ENCODE results near the gene EGLN1. TPM values are rescaled to one million over a fixed set of nuclear protein-coding genes. Genes with fewer than 3 reads are reported as not detected.

EGLN1 gene
- total RNA-seq, 1 donor, result 53.5 TPM

- DNase-seq (ENCODE audit: low read depth), result no peak
- no peak for TF ChIP-seq CTCF (IDR thresholded peaks at IDR 0.05; ENCODE audit: insufficient read depth, low read depth, low read length)
- peak within 1 kb of the TSS; percentile 98 for H3K4me3 ChIP-seq (ENCODE audit: low read depth, low read length)
Observed at GRCh38 chr1:231338270-231339128, 83.6 kb downstream of the EGLN1 start, which contains the start of gene SPRTN. TSS of gene SPRTN (plus strand) at chr1:231338293. CDS start at chr1:231338384, 91 bp downstream.

DNA sequence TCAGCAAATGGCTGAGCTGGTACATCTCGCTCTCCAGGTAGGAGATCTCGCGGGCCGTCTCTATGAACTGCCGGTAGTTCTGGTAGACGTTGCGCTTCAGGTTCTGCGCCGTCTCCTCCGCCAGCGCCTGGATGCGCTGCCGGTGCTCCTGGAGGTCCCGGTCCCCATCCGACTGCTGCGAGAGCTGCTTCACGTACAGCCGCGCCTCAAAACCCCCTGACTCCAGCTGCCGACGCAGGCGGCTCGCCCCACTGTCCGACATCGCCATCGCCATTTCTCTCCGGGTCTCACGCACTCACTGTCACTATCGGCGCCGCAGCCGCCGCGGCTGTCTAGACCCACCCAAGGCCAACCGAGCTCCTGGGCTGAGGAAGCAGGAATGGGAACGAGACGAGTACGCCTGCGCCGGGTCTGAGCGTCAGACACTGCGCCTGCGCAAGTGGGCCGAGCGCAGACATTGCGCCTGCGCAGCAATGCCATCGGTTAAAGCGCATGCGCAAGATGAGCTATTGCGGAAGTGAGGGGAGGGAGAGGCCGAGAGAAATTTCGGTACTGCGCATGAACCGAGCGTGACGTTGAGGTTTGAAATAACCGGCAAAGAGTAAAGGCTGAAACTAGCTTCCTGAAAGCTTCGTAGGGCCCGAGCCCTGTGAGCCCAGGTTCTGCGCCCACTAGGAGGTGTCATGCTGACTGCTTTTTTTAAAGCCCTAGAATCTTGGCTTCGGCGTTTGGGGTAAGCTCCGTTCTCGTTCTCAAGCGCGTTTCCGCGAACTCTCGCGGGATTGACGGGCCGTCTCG is 84.4 kb downstream of the EGLN1 start, which contains the start of gene EXOC8:
Gene EXOC8, minus strand, starts transcription at position 381 of the 798 bp plus-strand sequence. Its CDS starts 107 bp downstream, at position 274.
- no peak for TF ChIP-seq CTCF (IDR thresholded peaks at IDR 0.05; ENCODE audit: insufficient read depth, low read depth, low read length)
- DNase-seq (ENCODE audit: low read depth), result peak; percentile 97

GRCh38 chr1:231337043-231337471 is 85.0 kb downstream of the EGLN1 start:
- peak overlapping the region; percentile 98 for H3K4me3 ChIP-seq (ENCODE audit: low read depth, low read length)
- TF ChIP-seq CTCF (IDR thresholded peaks at IDR 0.05; ENCODE audit: insufficient read depth, low read depth, low read length), result no peak
- no peak for DNase-seq (ENCODE audit: low read depth)

More for the DNA sequence above, 84.4 kb downstream of the EGLN1 start, which contains the start of gene EXOC8:
- peak within 1 kb of the TSS; percentile 98 for H3K4me3 ChIP-seq (ENCODE audit: low read depth, low read length)

- H3K4me3 ChIP-seq (ENCODE audit: low read depth, low read length), result peak overlapping the region; percentile 98
- no peak for TF ChIP-seq CTCF (IDR thresholded peaks at IDR 0.05; ENCODE audit: insufficient read depth, low read depth, low read length)
- DNase-seq (ENCODE audit: low read depth), result peak; percentile 40
Observed at GRCh38 chr1:231335663-231336602, 86.2 kb downstream of the EGLN1 start.

DNA sequence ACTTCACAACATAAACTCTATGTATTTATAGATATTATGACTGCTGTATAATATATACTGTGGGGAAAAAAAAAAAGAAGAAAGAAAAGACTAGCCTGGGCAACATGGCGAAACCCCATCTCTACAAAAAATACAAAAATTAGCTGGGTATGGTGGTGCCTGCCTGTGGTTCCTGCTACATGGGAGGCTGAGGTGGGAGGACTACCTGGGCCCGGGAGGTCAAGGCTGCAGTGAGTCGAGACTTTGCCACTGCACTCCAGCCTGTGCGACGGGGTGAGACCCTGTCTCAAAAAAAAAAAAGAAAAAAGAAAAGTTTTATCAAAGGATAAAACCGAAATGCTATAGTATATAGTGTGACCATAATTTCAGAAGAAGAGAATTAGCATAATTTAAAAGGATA is 87.1 kb downstream of the EGLN1 start:
- no peak for DNase-seq (ENCODE audit: low read depth)
- no peak for TF ChIP-seq CTCF (IDR thresholded peaks at IDR 0.05; ENCODE audit: insufficient read depth, low read depth, low read length)

More for the DNA sequence above, 87.1 kb downstream of the EGLN1 start:
- H3K4me3 ChIP-seq (ENCODE audit: low read depth, low read length), result peak overlapping the region; percentile 98

Measured in fibroblast of villous mesenchyme (primary cell).